GM12878 (cell line): ENCODE data around the gene NUB1. TPM values are rescaled to one million over a fixed set of nuclear protein-coding genes. Genes with fewer than 3 reads are reported as not detected.

Experiments
- ATAC-seq: fragments of 200-7000 bp; cut with Tn5 transposase; 3 replicates; pipeline ENCODE4 v1.9.1; 2020; ENCODE audit warnings: mild to moderate bottlenecking, moderate library complexity
- BruUV-seq: library from RNA; stranded (reverse); fragments of 400-500 nt; replicated peaks from 2 replicates; lab custom pipeline; 2021; lab: Mats Ljungman, UMichigan
- CTCF ChIA-PET: fragments of 300-600 bp; sonication (Branson Sonifier 250); formaldehyde crosslinking; extraction: SDS; loops from one replicate; lab custom pipeline; 2021; ENCODE audit warnings: inconsistent platforms; lab: Yijun Ruan, JAX
- POLR2A ChIA-PET: fragments of 350-600 bp; formaldehyde crosslinking; extraction: SDS; loops from one replicate; lab custom pipeline; 2021; ENCODE audit warnings: inconsistent platforms; lab: Charles Lee
- RAD21 ChIA-PET: fragments of 300-600 bp; sonication (Branson Sonifier 250); formaldehyde crosslinking; loops from one replicate; lab custom pipeline; 2023; ENCODE audit warnings: antibody characterized with exemption; ENCODE audit not compliant: unreplicated experiment; lab: Charles Lee
- SMC1A ChIA-PET: fragments of 300-600 bp; sonication (Branson Sonifier 250); formaldehyde crosslinking; loops from one replicate; lab custom pipeline; 2023; ENCODE audit not compliant: unreplicated experiment, uncharacterized antibody; lab: Charles Lee
- DNase-seq: peaks from one replicate; pipeline ENCODE4 v3.0.0-alpha.2; 2011; ENCODE audit warnings: low read depth, low spot score
- FAIRE-seq: peaks from 3 replicates; lab custom pipeline; 2011; peaks lifted over from hg19 to GRCh38; lab: Jason Lieb, UNC
- H2AFZ ChIP-seq: 2 replicates; pipeline ENCODE4 v1.6.0; 2011; ENCODE audit warnings: low read depth, low read length, control low read depth; ENCODE audit not compliant: control insufficient read depth
- H3K27ac ChIP-seq: 2 replicates; pipeline ENCODE4 v1.5.1; 2011; ENCODE audit warnings: control low read depth; ENCODE audit not compliant: control insufficient read depth, insufficient read depth
- H3K27me3 ChIP-seq, 2 experiments: replicated peaks in 1 of 2; 2 replicates each; pipeline versions ENCODE4 v1.6.0 to v1.6.1; 2011; ENCODE audit warnings: low read length in 1 of 2; ENCODE audit not compliant: control insufficient read depth in 2 of 2, insufficient read depth in 2 of 2
- H3K36me3 ChIP-seq, 2 experiments: 2 replicates each; pipeline ENCODE4 v1.5.1; 2011; ENCODE audit warnings: low read length in 1 of 2; ENCODE audit not compliant: control insufficient read depth in 2 of 2, insufficient read depth in 2 of 2
- H3K4me1 ChIP-seq: 2 replicates; pipeline ENCODE4 v1.6.1; 2011; ENCODE audit warnings: mild to moderate bottlenecking, low read length, moderate library complexity, mixed read lengths; ENCODE audit not compliant: control insufficient read depth, insufficient read depth
- H3K4me2 ChIP-seq: 2 replicates; pipeline ENCODE4 v1.6.0; 2011; ENCODE audit warnings: control low read depth; ENCODE audit not compliant: control insufficient read depth, insufficient read depth
- H3K4me3 ChIP-seq: fragments of 200-600 bp; sonication (generic); 2 replicates; pipeline ENCODE4 v1.5.1; 2016
- H3K79me2 ChIP-seq: 2 replicates; pipeline ENCODE4 v1.6.0; 2011; ENCODE audit warnings: low read length; ENCODE audit not compliant: control insufficient read depth, insufficient read depth
- H3K9ac ChIP-seq: 2 replicates; pipeline ENCODE4 v1.8.0; 2011; ENCODE audit warnings: low read length, control low read depth, mixed read lengths; ENCODE audit not compliant: control insufficient read depth, insufficient read depth
- H3K9me3 ChIP-seq: replicated peaks from 3 replicates; pipeline ENCODE4 v1.5.1; 2011; ENCODE audit warnings: mild to moderate bottlenecking, low read length; ENCODE audit not compliant: control insufficient read depth, insufficient read depth
- H4K20me1 ChIP-seq: 2 replicates; pipeline ENCODE4 v1.6.0; 2011; ENCODE audit not compliant: control insufficient read depth, insufficient read depth
- ATF7 ChIP-seq: fragments of 450-650 bp; IDR thresholded peaks from 2 replicates; pipeline ENCODE4 v1.6.1; 2016; ENCODE audit warnings: low read depth, mild to moderate bottlenecking
- FOS ChIP-seq: IDR thresholded peaks from 3 replicates; pipeline ENCODE4 v1.6.1; 2011; ENCODE audit warnings: borderline replicate concordance; ENCODE audit not compliant: insufficient read length; ENCODE audit errors: extremely low read depth
- FOXK2 ChIP-seq: fragments of 450-650 bp; IDR thresholded peaks from 2 replicates; pipeline ENCODE4 v1.6.1; 2017; ENCODE audit warnings: mild to moderate bottlenecking, moderate library complexity
- LARP7 ChIP-seq: fragments of 450-650 bp; IDR thresholded peaks from 2 replicates; pipeline ENCODE4 v1.6.1; 2017; ENCODE audit warnings: mild to moderate bottlenecking
- NFXL1 ChIP-seq: fragments of 450-650 bp; IDR thresholded peaks from 2 replicates; pipeline ENCODE4 v1.6.1; 2017; ENCODE audit warnings: antibody characterized with exemption, mild to moderate bottlenecking, borderline replicate concordance
- NFYA ChIP-seq: IDR thresholded peaks from 2 replicates; pipeline ENCODE4 v1.6.1; 2011; ENCODE audit warnings: low read depth, mild to moderate bottlenecking, low read length, improper control_type of control experiment, borderline replicate concordance
- NR2F1 ChIP-seq: fragments of 450-650 bp; conservative IDR thresholded peaks from 2 replicates; pipeline ENCODE4 v1.6.1; 2017; ENCODE audit warnings: mild to moderate bottlenecking
- PAX5 ChIP-seq: IDR thresholded peaks from 2 replicates; pipeline ENCODE4 v1.6.1; 2011; ENCODE audit warnings: low read depth, low read length, borderline replicate concordance
- POLR2A ChIP-seq: IDR thresholded peaks from 2 replicates; pipeline ENCODE4 v1.6.1; 2011; ENCODE audit warnings: low read depth, mild to moderate bottlenecking, low read length
- RB1 ChIP-seq: fragments of 450-650 bp; formaldehyde crosslinking; IDR thresholded peaks from 2 replicates; pipeline ENCODE4 v1.6.1; 2017; ENCODE audit warnings: mild to moderate bottlenecking, borderline replicate concordance
- SIN3A ChIP-seq: IDR thresholded peaks from 2 replicates; pipeline ENCODE4 v1.6.1; 2012; ENCODE audit warnings: low read depth, low read length, improper control_type of control experiment
- SIX5 ChIP-seq: IDR thresholded peaks from 2 replicates; pipeline ENCODE4 v1.6.1; 2011; ENCODE audit warnings: mild to moderate bottlenecking, low read depth, low read length, moderate library complexity; ENCODE audit not compliant: severe bottlenecking
- STAT3 ChIP-seq: IDR thresholded peaks from 2 replicates; pipeline ENCODE4 v1.6.1; 2011; ENCODE audit warnings: low read depth, low read length, improper control_type of control experiment
- SUPT20H ChIP-seq: IDR thresholded peaks from 2 replicates; pipeline ENCODE4 v1.6.1; 2011; ENCODE audit warnings: low read depth, mild to moderate bottlenecking, low read length, moderate library complexity, borderline replicate concordance; ENCODE audit not compliant: control insufficient read depth
- TBL1XR1 ChIP-seq: IDR thresholded peaks from 2 replicates; pipeline ENCODE4 v1.6.1; 2012; ENCODE audit warnings: low read depth, low read length, improper control_type of control experiment
- WGBS: methylation state at CpG from one replicate; pipeline ENCODE4 v1.1.6; 2016; ENCODE audit warnings: low lambda C conversion rate; ENCODE audit not compliant: insufficient replicate concordance, insufficient coverage; ENCODE audit errors: missing lambda C conversion rate; 5-methylcytosine and 5-hydroxymethylcytosine counted together
- in situ Hi-C: fragments of 300-500 bp; cut with MboI; formaldehyde crosslinking; loops from 9 replicates; pipeline ENCODE4 v1.14.3; 2018; ENCODE audit warnings: mixed read lengths
- intact Hi-C: fragments of 100-400 bp; cut with micrococcal nuclease; formaldehyde crosslinking; loops from one replicate; pipeline ENCODE4 v1.14.2; 2022; ENCODE audit not compliant: unreplicated experiment
- polyA plus RNA-seq, 11 experiments: library from polyadenylated mRNA; depleted of rRNA in 4 of 11; unstranded in 6 of 11; stranded (reverse) in 5 of 11; fragments of >200 nt; fragmentation: Nextera tagmentation in 4 of 11; fragmentation: Illumina TruSeq in 1 of 11; extraction: Ambion mirVana in 4 of 11; extraction: Trizol in 1 of 11; gene quantifications; 1 replicate in 1 of 11; 2 replicates in 10 of 11; pipeline versions ENCODE4 v1.2.1 to v1.2.3, GENCODE V29; 2011 to 2016; ENCODE audit warnings: inconsistent platforms in 2 of 11, missing spikeins in 2 of 11, low read depth in 1 of 11
- total RNA-seq, 4 experiments: library from RNA; depleted of rRNA in 3 of 4; stranded (reverse); fragments of >200 nt in 3 of 4; fragmentation: Illumina TruSeq in 1 of 4; extraction: Trizol in 1 of 4; gene quantifications; 2 replicates each; pipeline versions ENCODE4 v1.2.1 to v1.2.3, GENCODE V29; 2013 to 2021
- TF ChIP-seq, protein P1 (sequence below): fragments of 450-650 bp; IDR thresholded peaks from 2 replicates; pipeline ENCODE4 v1.6.1; 2017; ENCODE audit warnings: low read depth, mild to moderate bottlenecking, moderate library complexity
- TF ChIP-seq, protein P2 (sequence below): fragments of 150-350 bp; IDR thresholded peaks from 2 replicates; pipeline ENCODE4 v1.6.1; 2014; ENCODE audit warnings: mild to moderate bottlenecking, low read depth, low read length

The NUB1 gene
- total and polyA plus RNA-seq, 10 of the 15 experiments (the other 5 are each of a cell fraction or from before 2014, with no cell fraction given): 24.1 to 102 (median 49.0) TPM

DNA sequence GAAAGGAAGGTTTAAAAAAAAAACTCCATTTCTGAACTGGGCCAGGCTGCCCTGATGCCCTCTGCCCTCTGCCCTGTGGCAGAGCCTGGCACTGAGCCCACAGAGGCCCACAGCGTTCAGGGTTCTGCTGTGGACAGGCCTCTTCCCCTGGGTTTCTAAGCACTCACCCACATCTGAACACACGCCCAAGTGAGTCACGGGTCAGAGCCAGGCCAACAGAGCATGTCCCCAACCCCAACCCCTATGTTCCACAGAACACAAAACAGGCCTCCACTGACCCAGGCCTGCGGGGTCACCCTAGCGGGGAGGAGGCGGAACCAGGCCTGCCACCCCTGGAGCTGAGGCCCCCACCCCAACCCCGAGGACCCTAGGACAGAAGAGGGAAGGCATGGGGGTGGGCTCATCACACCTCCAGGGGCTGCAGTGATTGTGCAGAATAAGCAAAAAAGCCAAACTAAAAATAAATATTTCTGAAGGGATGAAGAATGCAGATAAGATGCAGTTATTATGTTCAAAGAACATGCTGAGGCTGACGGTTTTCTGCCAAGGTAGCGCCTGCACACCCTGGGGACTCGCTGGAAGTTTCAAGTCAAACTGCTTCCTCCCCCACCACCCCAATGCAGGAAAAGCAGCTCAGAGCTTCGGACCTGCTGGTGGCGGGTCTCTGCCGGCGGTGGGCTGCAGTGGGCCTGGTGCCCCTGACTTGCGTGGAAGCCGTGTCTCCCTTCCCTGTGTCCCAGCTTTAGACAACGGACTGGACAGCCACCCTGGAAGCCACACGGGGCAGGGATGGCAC, 62.8 kb downstream of the NUB1 start:
- FAIRE-seq: no peak
- in situ Hi-C loops: no loop called here

DNA sequence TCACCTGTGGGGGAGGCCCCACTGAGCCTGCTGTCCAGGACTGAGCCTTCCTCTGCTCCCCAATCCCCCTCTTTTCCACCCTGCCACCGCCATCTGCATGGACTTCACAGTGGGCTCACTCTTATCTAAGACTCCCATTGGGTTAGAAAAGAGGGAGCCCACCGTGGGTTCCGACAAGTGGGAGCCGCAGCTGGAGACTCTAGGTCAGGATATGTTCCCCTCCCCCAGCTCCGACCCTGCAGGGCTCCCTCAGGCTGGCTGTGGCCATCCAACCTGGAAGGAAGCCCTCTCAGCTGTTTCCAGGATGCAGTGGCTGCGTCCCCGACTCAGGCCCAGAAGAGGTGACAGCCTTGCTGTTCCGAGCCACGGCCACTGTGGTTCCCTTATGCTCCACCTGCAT, 63.4 kb downstream of the NUB1 start:
- SMC1A ChIA-PET: no interaction called here
- POLR2A ChIA-PET: no interaction called here
- CTCF ChIA-PET: no interaction called here
- Histone ChIP-seq H2AFZ (no peak overlapping the region), H3K36me3 (no peaks in the 10 kb centered on the region), H3K27ac (no peak overlapping the region), H3K27me3 (peaks cover 1 to 4% of the 10 kb centered on the region in 2 experiments; a peak in 3 of 4 replicates), H3K4me1 (peaks cover 11% of the 10 kb centered on the region), H3K9ac (no peak overlapping the region), H3K79me2 (no peaks in the 10 kb centered on the region), H3K4me2 (no peak overlapping the region), H3K4me3 (no peak overlapping the region), H4K20me1 (no peaks in the 10 kb centered on the region), H3K9me3 (no peaks in the 10 kb centered on the region)
- in situ Hi-C loops: no loop called here
- 64% methylated on average over 9 of the region's 9 CpGs for WGBS
- DNase-seq: no peak
- no peak for ATAC-seq
- no TSS peak for BruUV-seq
- FAIRE-seq: no peak
- RAD21 ChIA-PET: no interaction called here
- intact Hi-C loops: no loop called here
- TF ChIP-seq ATF7 (no peak), STAT3 (no peak), RB1 (no peak), TBL1XR1 (no peak), LARP7 (no peak), SIN3A (no peak), SUPT20H (no peak), FOS (no peak), POLR2A (no peak), PAX5 (no peak), SIX5 (no peak)
- TF ChIP-seq, protein P1, sequence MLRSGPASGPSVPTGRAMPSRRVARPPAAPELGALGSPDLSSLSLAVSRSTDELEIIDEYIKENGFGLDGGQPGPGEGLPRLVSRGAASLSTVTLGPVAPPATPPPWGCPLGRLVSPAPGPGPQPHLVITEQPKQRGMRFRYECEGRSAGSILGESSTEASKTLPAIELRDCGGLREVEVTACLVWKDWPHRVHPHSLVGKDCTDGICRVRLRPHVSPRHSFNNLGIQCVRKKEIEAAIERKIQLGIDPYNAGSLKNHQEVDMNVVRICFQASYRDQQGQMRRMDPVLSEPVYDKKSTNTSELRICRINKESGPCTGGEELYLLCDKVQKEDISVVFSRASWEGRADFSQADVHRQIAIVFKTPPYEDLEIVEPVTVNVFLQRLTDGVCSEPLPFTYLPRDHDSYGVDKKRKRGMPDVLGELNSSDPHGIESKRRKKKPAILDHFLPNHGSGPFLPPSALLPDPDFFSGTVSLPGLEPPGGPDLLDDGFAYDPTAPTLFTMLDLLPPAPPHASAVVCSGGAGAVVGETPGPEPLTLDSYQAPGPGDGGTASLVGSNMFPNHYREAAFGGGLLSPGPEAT: no peak
- TF ChIP-seq, protein P2, sequence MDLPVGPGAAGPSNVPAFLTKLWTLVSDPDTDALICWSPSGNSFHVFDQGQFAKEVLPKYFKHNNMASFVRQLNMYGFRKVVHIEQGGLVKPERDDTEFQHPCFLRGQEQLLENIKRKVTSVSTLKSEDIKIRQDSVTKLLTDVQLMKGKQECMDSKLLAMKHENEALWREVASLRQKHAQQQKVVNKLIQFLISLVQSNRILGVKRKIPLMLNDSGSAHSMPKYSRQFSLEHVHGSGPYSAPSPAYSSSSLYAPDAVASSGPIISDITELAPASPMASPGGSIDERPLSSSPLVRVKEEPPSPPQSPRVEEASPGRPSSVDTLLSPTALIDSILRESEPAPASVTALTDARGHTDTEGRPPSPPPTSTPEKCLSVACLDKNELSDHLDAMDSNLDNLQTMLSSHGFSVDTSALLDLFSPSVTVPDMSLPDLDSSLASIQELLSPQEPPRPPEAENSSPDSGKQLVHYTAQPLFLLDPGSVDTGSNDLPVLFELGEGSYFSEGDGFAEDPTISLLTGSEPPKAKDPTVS: no peak

More for the DNA sequence above, 62.8 kb downstream of the NUB1 start:
- POLR2A ChIA-PET: no interaction called here
- no peak overlapping the region for H3K27ac ChIP-seq
- DNase-seq (no peak), ATAC-seq (no peak)
- H3K4me3 ChIP-seq: no peak overlapping the region
- BruUV-seq: no TSS peak
- H3K79me2 ChIP-seq: no peaks in the 10 kb centered on the region
- H3K27me3 ChIP-seq: peaks cover 1 to 2% of the 10 kb centered on the region in 2 experiments; a peak in 2 of 4 replicates
- no peaks in the 10 kb centered on the region for H3K9me3 ChIP-seq
- SMC1A ChIA-PET: no interaction called here
- intact Hi-C loops: no loop called here
- no peaks in the 10 kb centered on the region for H3K36me3 ChIP-seq
- 26% methylated on average over 18 of the region's 18 CpGs for WGBS
- TF ChIP-seq NR2F1: peak; percentile 54; the same call in 1 of the 2 replicates
- TF ChIP-seq NFYA: no peak
- no peak for TF ChIP-seq SIX5
- no peak for TF ChIP-seq NFXL1
- TF ChIP-seq FOXK2: no peak
- TF ChIP-seq, all 136 proteins: peak for 1
- H3K4me1 ChIP-seq: peaks cover 13% of the 10 kb centered on the region
- no peak overlapping the region for H3K9ac ChIP-seq
- CTCF ChIA-PET: no interaction called here
- no peak overlapping the region for H3K4me2 ChIP-seq
- no peaks in the 10 kb centered on the region for H4K20me1 ChIP-seq
- no peak overlapping the region for H2AFZ ChIP-seq
- RAD21 ChIA-PET: no interaction called here
